ENCODE measurements around the gene RASL10A. TPM values are rescaled to one million over a fixed set of nuclear protein-coding genes. Genes with fewer than 3 reads are reported as not detected.

RASL10A gene
- polyA plus RNA-seq, 3 donors: 0.35 to 2.1 (median 0.50) TPM

GRCh38 chr22:29352778-29353177 lies 37.3 kb upstream of the RASL10A start:
- Histone ChIP-seq H4K20me1 (ENCODE audit: insufficient read depth, low read length) (peaks cover 52% of the 10 kb centered on the region), H3K79me2 (ENCODE audit: insufficient read depth, low read length) (no peaks in the 10 kb centered on the region), H3K4me3 (replicated peaks in 1 of 3; ENCODE audit: low read depth in 2 of 3, low read length in 3 of 3) (no peak overlapping the region), H3K9ac (ENCODE audit: insufficient read depth, low read length, poor library complexity, severe bottlenecking) (no peak overlapping the region), H3K9me3 (replicated peaks in 1 of 2; ENCODE audit: control insufficient read depth in 1 of 2, insufficient read depth in 1 of 2, low read length in 2 of 2) (no peaks in the 10 kb centered on the region), H2AFZ (ENCODE audit: insufficient read depth, low read depth, low read length, poor library complexity, severe bottlenecking) (no peak overlapping the region), H3K4me2 (replicated peaks; ENCODE audit: extremely low read depth, low read length, poor library complexity, severe bottlenecking) (no peak overlapping the region), H3K36me3 (replicated peaks in 1 of 2; ENCODE audit: control insufficient read depth in 1 of 2, insufficient read depth in 2 of 2, low read length in 2 of 2) (peaks cover 95 to 99% of the 10 kb centered on the region in 2 donors), H3K27me3 (ENCODE audit: control insufficient read depth in 2 of 2, insufficient read depth in 2 of 2, low read length in 2 of 2) (no peaks in the 10 kb centered on the region), H3K27ac (ENCODE audit: low read depth in 1 of 2, low read length in 2 of 2) (no peak overlapping the region), H3K4me1 (ENCODE audit: control insufficient read depth in 1 of 2, insufficient read depth in 2 of 2, low read length in 2 of 2) (no peaks in the 10 kb centered on the region)
- peaks cover 94 to 100% of the 10 kb centered on the region in 2 donors for H3K36me3 Mint-ChIP-seq
- no peaks in the 10 kb centered on the region for H3K9me3 Mint-ChIP-seq
- no peak for TF ChIP-seq CTCF (IDR thresholded peaks at IDR 0.05)
- H3K4me3 Mint-ChIP-seq: no peak overlapping the region
- no peaks in the 10 kb centered on the region for H3K27me3 Mint-ChIP-seq (ENCODE audit: low read depth in 3 of 3)
- no peak for DNase-seq
- intact Hi-C loops (cut with micrococcal nuclease): no loop called here
- no peaks in the 10 kb centered on the region for H3K4me1 Mint-ChIP-seq
- WGBS (ENCODE audit: insufficient coverage): 80% methylated on average over 2 of the region's 9 CpGs
- H3K27ac Mint-ChIP-seq: peak overlapping the region in 2 of 7 donors; percentile 54 to 58

- H3K27me3 ChIP-seq (ENCODE audit: control insufficient read depth in 2 of 2, insufficient read depth in 2 of 2, low read length in 2 of 2): no peaks in the 10 kb centered on the region
- H3K36me3 Mint-ChIP-seq: peaks cover 99 to 100% of the 10 kb centered on the region in 2 donors
- no peak overlapping the region for H3K4me3 ChIP-seq (replicated peaks in 1 of 3; ENCODE audit: low read depth in 2 of 3, low read length in 3 of 3)
- H3K27ac Mint-ChIP-seq: no peak overlapping the region
- H3K27me3 Mint-ChIP-seq (ENCODE audit: low read depth in 3 of 3): no peaks in the 10 kb centered on the region
- no peaks in the 10 kb centered on the region for H3K9me3 ChIP-seq (replicated peaks in 1 of 2; ENCODE audit: control insufficient read depth in 1 of 2, insufficient read depth in 1 of 2, low read length in 2 of 2)
- no peak overlapping the region for H2AFZ ChIP-seq (ENCODE audit: insufficient read depth, low read depth, low read length, poor library complexity, severe bottlenecking)
- no peaks in the 10 kb centered on the region for H3K4me1 Mint-ChIP-seq
- no peak overlapping the region for H3K27ac ChIP-seq (ENCODE audit: low read depth in 1 of 2, low read length in 2 of 2)
- TF ChIP-seq CTCF (IDR thresholded peaks at IDR 0.05): no peak
- no peak for DNase-seq
- H3K4me3 Mint-ChIP-seq: no peak overlapping the region
- intact Hi-C loops (cut with micrococcal nuclease): no loop called here
- no peaks in the 10 kb centered on the region for H3K9me3 Mint-ChIP-seq
- no peak overlapping the region for H3K9ac ChIP-seq (ENCODE audit: insufficient read depth, low read length, poor library complexity, severe bottlenecking)
- H3K79me2 ChIP-seq (ENCODE audit: insufficient read depth, low read length): no peaks in the 10 kb centered on the region
- H4K20me1 ChIP-seq (ENCODE audit: insufficient read depth, low read length): peaks cover 61% of the 10 kb centered on the region
- peaks cover 100% of the 10 kb centered on the region in 2 donors for H3K36me3 ChIP-seq (replicated peaks in 1 of 2; ENCODE audit: control insufficient read depth in 1 of 2, insufficient read depth in 2 of 2, low read length in 2 of 2)
- H3K4me2 ChIP-seq (replicated peaks; ENCODE audit: extremely low read depth, low read length, poor library complexity, severe bottlenecking): no peak overlapping the region
- H3K4me1 ChIP-seq (ENCODE audit: control insufficient read depth in 1 of 2, insufficient read depth in 2 of 2, low read length in 2 of 2): no peaks in the 10 kb centered on the region
- 98% methylated on average over 8 of the region's 9 CpGs for WGBS (ENCODE audit: insufficient coverage)
Observed at GRCh38 chr22:29351891-29352290, 36.4 kb upstream of the RASL10A start.
